ENCODE results near the gene TNFRSF12A.

GRCh38 chr16:3051009-3051408, 30.8 kb downstream of the TNFRSF12A start:
- TF ChIP-seq GATA3 (IDR thresholded peaks at IDR 0.05; ENCODE audit: low read depth, low read length): no peak
- no peak for TF ChIP-seq GATA2 (IDR thresholded peaks at IDR 0.05; ENCODE audit: low read depth, low read length)

Data from SH-SY5Y (cell line).